Cardiac muscle cell (in vitro differentiated cells and primary cell): Measurements from ENCODE around the gene ZSCAN5A. TPM values are rescaled to one million over a fixed set of nuclear protein-coding genes. Genes with fewer than 3 reads are reported as not detected.
"Not testable (repeated sequence)": the region's sequence is repeated elsewhere in the genome, so short reads cannot be mapped to it uniquely, and the experiment has no call there.

Experiments used
- DNase-seq, 2 donors: peaks; one replicate each; pipeline versions ENCODE4 v3.0.0 to v3.0.0-alpha.2; 2010 to 2017; ENCODE audit warnings: low read depth in 1 of 2, low spot score in 1 of 2
- H3K27ac ChIP-seq: fragments of 200-600 bp; sonication (generic); 2 replicates; pipeline ENCODE4 v1.5.1; 2016
- H3K27me3 ChIP-seq: fragments of 200-600 bp; sonication (generic); 2 replicates; pipeline ENCODE4 v1.6.0; 2016; ENCODE audit warnings: control low read depth
- H3K36me3 ChIP-seq: fragments of 200-600 bp; sonication (generic); 2 replicates; pipeline ENCODE4 v1.5.1; 2016; ENCODE audit warnings: control low read depth
- H3K4me1 ChIP-seq: fragments of 200-600 bp; sonication (generic); 2 replicates; pipeline ENCODE4 v1.8.1; 2017; ENCODE audit warnings: low read depth, mild to moderate bottlenecking, mixed run types
- H3K4me3 ChIP-seq: fragments of 200-600 bp; sonication (generic); 2 replicates; pipeline ENCODE4 v1.5.1; 2016; ENCODE audit warnings: mild to moderate bottlenecking
- H3K9me3 ChIP-seq: fragments of 200-600 bp; sonication (generic); 2 replicates; pipeline ENCODE4 v1.5.1; 2017; ENCODE audit warnings: low read depth, mild to moderate bottlenecking, control low read depth
- CTCF ChIP-seq: IDR thresholded peaks from 2 replicates; pipeline ENCODE4 v1.5.1; 2012; ENCODE audit warnings: low read depth, mild to moderate bottlenecking, low read length
- polyA plus RNA-seq: library from polyadenylated mRNA; unstranded; fragments of >200 nt; fragmentation: Nextera tagmentation; extraction: Ambion mirVana; gene quantifications from 2 replicates; pipeline ENCODE4 v1.2.1, GENCODE V29; 2016
- total RNA-seq: library from RNA; depleted of rRNA; stranded (reverse); fragments of >200 nt; gene quantifications from 2 replicates; pipeline ENCODE4 v1.2.3, GENCODE V29; 2016

The ZSCAN5A gene
- total and polyA plus RNA-seq, 2 experiments from 2014 or later: 2.9 to 14.2 TPM

- H3K27ac ChIP-seq: no peak overlapping the region
- H3K4me3 ChIP-seq: no peak overlapping the region
- no peaks in the 10 kb centered on the region for H3K36me3 ChIP-seq
- H3K4me1 ChIP-seq: no peaks in the 10 kb centered on the region
- no peaks in the 10 kb centered on the region for H3K27me3 ChIP-seq
- H3K9me3 ChIP-seq: no peaks in the 10 kb centered on the region
- TF ChIP-seq CTCF: no peak
- DNase-seq: peak in 1 of 2 donors; percentile 49
These were observed 97.3 kb downstream of the ZSCAN5A start for GRCh38 chr19:56217039-56217949.

GRCh38 chr19:56211718-56212117, 102.9 kb downstream of the ZSCAN5A start:
- Histone ChIP-seq H3K9me3 (no peaks in the 10 kb centered on the region), H3K4me1 (no peaks in the 10 kb centered on the region), H3K4me3 (no peak overlapping the region), H3K36me3 (no peaks in the 10 kb centered on the region), H3K27ac (no peak overlapping the region), H3K27me3 (no peaks in the 10 kb centered on the region)
- no peak for TF ChIP-seq CTCF
- DNase-seq: no peak

GRCh38 chr19:56210036-56210435, 104.6 kb downstream of the ZSCAN5A start:
- not testable (repeated sequence) for H3K4me3 ChIP-seq, H3K4me1 ChIP-seq, DNase-seq, H3K27ac ChIP-seq, H3K9me3 ChIP-seq, H3K27me3 ChIP-seq, H3K36me3 ChIP-seq

- H3K4me3 ChIP-seq: no peak overlapping the region
- no peaks in the 10 kb centered on the region for H3K27me3 ChIP-seq
- H3K4me1 ChIP-seq: no peaks in the 10 kb centered on the region
- no peaks in the 10 kb centered on the region for H3K9me3 ChIP-seq
- no peak overlapping the region for H3K27ac ChIP-seq
- no peak for TF ChIP-seq CTCF
- H3K36me3 ChIP-seq: no peaks in the 10 kb centered on the region
- DNase-seq: no peak
These were observed 105.5 kb downstream of the ZSCAN5A start for GRCh38 chr19:56209091-56209490.

- not testable (repeated sequence) for H3K36me3 ChIP-seq, H3K9me3 ChIP-seq, H3K4me3 ChIP-seq, H3K4me1 ChIP-seq, DNase-seq, H3K27me3 ChIP-seq, H3K27ac ChIP-seq
These were observed 107.1 kb downstream of the ZSCAN5A start for GRCh38 chr19:56207581-56207980.

GRCh38 chr19:56201973-56202372, 112.7 kb downstream of the ZSCAN5A start, which contains the start of gene ZSCAN5C:
Gene ZSCAN5C (plus strand): TSS chr19:56202273. CDS start chr19:56205914, 3,641 bp downstream.
- Histone ChIP-seq H3K27ac (no peak within 1 kb of the TSS), H3K4me1 (no peaks in the 10 kb centered on the region), H3K9me3 (no peaks in the 10 kb centered on the region), H3K4me3 (no peak within 1 kb of the TSS), H3K27me3 (no peaks in the 10 kb centered on the region), H3K36me3 (no peaks in the 10 kb centered on the region)
- no peak for TF ChIP-seq CTCF
- DNase-seq: no peak
